IPS DF 6.9 (cell line): ENCODE measurements around the gene DDX31.

Source experiments
- DNase-seq: peaks from one replicate; pipeline ENCODE4 v3.0.0-alpha.2; 2013; ENCODE audit warnings: low read depth, low spot score
- H3K27ac ChIP-seq: one replicate; pipeline ENCODE4 v1.5.1; 2013; ENCODE audit warnings: low read length, control low read depth
- H3K27me3 ChIP-seq: 2 replicates; pipeline ENCODE4 v1.6.1; 2013; ENCODE audit warnings: mild to moderate bottlenecking, low read length; ENCODE audit not compliant: control insufficient read depth, insufficient read depth
- H3K36me3 ChIP-seq: 2 replicates; pipeline ENCODE4 v1.6.1; 2013; ENCODE audit warnings: low read length; ENCODE audit not compliant: control insufficient read depth, insufficient read depth
- H3K4me1 ChIP-seq: 2 replicates; pipeline ENCODE4 v1.6.1; 2013; ENCODE audit warnings: low read length; ENCODE audit not compliant: control insufficient read depth, insufficient read depth
- H3K4me3 ChIP-seq: 2 replicates; pipeline ENCODE4 v1.5.1; 2013; ENCODE audit warnings: mild to moderate bottlenecking, low read length
- H3K9me3 ChIP-seq: 2 replicates; pipeline ENCODE4 v1.6.1; 2013; ENCODE audit warnings: low read length, inconsistent platforms; ENCODE audit not compliant: control insufficient read depth, insufficient read depth
- WGBS: extraction: QIAGEN DNeasy Blood & Tissue Kit; methylation state at CpG from one replicate; pipeline ENCODE4 v1.1.7; 2013; ENCODE audit warnings: mixed read lengths, missing lambda C conversion rate; ENCODE audit not compliant: insufficient read length, insufficient coverage; 5-methylcytosine and 5-hydroxymethylcytosine counted together

The DDX31 gene

GRCh38 chr9:132548751-132549640 is 120.8 kb downstream of the DDX31 start:
- no peak overlapping the region for H3K4me3 ChIP-seq
- no CpG with 5 or more reads among the region's 17 CpGs for WGBS
- no peak overlapping the region for H3K27ac ChIP-seq
- no peaks in the 10 kb centered on the region for H3K27me3 ChIP-seq
- H3K4me1 ChIP-seq, result 0 out of 2 replicates have a peak, but pooled peaks cover 1% of the 10 kb centered on the region
- H3K9me3 ChIP-seq, result no peaks in the 10 kb centered on the region
- no peak for DNase-seq
- no peaks in the 10 kb centered on the region for H3K36me3 ChIP-seq

- H3K4me1 ChIP-seq, result 0 out of 2 replicates have a peak, but pooled peaks cover 1% of the 10 kb centered on the region
- no peak for DNase-seq
- H3K27me3 ChIP-seq, result no peaks in the 10 kb centered on the region
- no peak overlapping the region for H3K27ac ChIP-seq
- no peaks in the 10 kb centered on the region for H3K9me3 ChIP-seq
- H3K36me3 ChIP-seq, result no peaks in the 10 kb centered on the region
- H3K4me3 ChIP-seq, result no peak overlapping the region
- WGBS, result no CpG with 5 or more reads among the region's 21 CpGs
Measured at GRCh38 chr9:132547976-132548730, 121.6 kb downstream of the DDX31 start.

GRCh38 chr9:132547436-132547835 is 122.3 kb downstream of the DDX31 start:
- no peaks in the 10 kb centered on the region for H3K27me3 ChIP-seq
- no peak for DNase-seq
- no peak overlapping the region for H3K4me3 ChIP-seq
- H3K4me1 ChIP-seq, result 0 out of 2 replicates have a peak, but pooled peaks cover 1% of the 10 kb centered on the region
- no peaks in the 10 kb centered on the region for H3K9me3 ChIP-seq
- no CpG with 5 or more reads among the region's 13 CpGs for WGBS
- no peak overlapping the region for H3K27ac ChIP-seq
- H3K36me3 ChIP-seq, result no peaks in the 10 kb centered on the region

- Histone ChIP-seq H3K4me1 (0 out of 2 replicates have a peak, but pooled peaks cover 1% of the 10 kb centered on the region), H3K27me3 (no peaks in the 10 kb centered on the region)
- no CpG with 5 or more reads among the region's 7 CpGs for WGBS
Measured at GRCh38 chr9:132547052-132547431, 122.7 kb downstream of the DDX31 start.

GRCh38 chr9:132546148-132547051 is 123.4 kb downstream of the DDX31 start:
- WGBS, result no CpG with 5 or more reads among the region's 27 CpGs
- H3K27me3 ChIP-seq, result no peaks in the 10 kb centered on the region
- 0 out of 2 replicates have a peak, but pooled peaks cover 1% of the 10 kb centered on the region for H3K4me1 ChIP-seq
- no peak overlapping the region for H3K27ac ChIP-seq
- no peaks in the 10 kb centered on the region for H3K9me3 ChIP-seq
- H3K36me3 ChIP-seq, result no peaks in the 10 kb centered on the region
- peak overlapping the region; percentile 22; the same call in 1 of the 2 replicates for H3K4me3 ChIP-seq
- peak; percentile 54 for DNase-seq

More at GRCh38 chr9:132547052-132547431, 122.7 kb downstream of the DDX31 start:
- Histone ChIP-seq H3K4me3 (no peak overlapping the region), H3K36me3 (no peaks in the 10 kb centered on the region), H3K27ac (no peak overlapping the region), H3K9me3 (no peaks in the 10 kb centered on the region)
- DNase-seq, result no peak

GRCh38 chr9:132545578-132545977 is 124.2 kb downstream of the DDX31 start:
- Histone ChIP-seq H3K27ac (no peak overlapping the region), H3K9me3 (no peaks in the 10 kb centered on the region), H3K36me3 (no peaks in the 10 kb centered on the region), H3K27me3 (no peaks in the 10 kb centered on the region), H3K4me1 (peaks cover 3% of the 10 kb centered on the region), H3K4me3 (no peak overlapping the region)
- WGBS, result no CpG with 5 or more reads among the region's 9 CpGs
- DNase-seq, result no peak

GRCh38 chr9:132543960-132544359 is 125.8 kb downstream of the DDX31 start:
- H3K27me3 ChIP-seq, result no peaks in the 10 kb centered on the region
- peaks cover 4% of the 10 kb centered on the region for H3K4me1 ChIP-seq
- H3K36me3 ChIP-seq, result no peaks in the 10 kb centered on the region
- H3K27ac ChIP-seq, result no peak overlapping the region
- H3K4me3 ChIP-seq, result no peak overlapping the region
- no peak for DNase-seq
- no CpG with 5 or more reads among the region's 21 CpGs for WGBS
- H3K9me3 ChIP-seq, result no peaks in the 10 kb centered on the region

GRCh38 chr9:132543251-132543650 is 126.5 kb downstream of the DDX31 start:
- DNase-seq, result no peak
- Histone ChIP-seq H3K4me1 (peaks cover 4% of the 10 kb centered on the region), H3K9me3 (no peaks in the 10 kb centered on the region), H3K27me3 (no peaks in the 10 kb centered on the region), H3K36me3 (no peaks in the 10 kb centered on the region), H3K27ac (no peak overlapping the region), H3K4me3 (no peak overlapping the region)
- WGBS, result no CpG with 5 or more reads among the region's 4 CpGs
